ENCODE data around the gene SLC5A6.

GRCh38 chr2:27218614-27219013 lies 6.5 kb upstream of the SLC5A6 start:
- TF ChIP-seq POLR2A (IDR thresholded peaks at IDR 0.05), result no peak
- TF ChIP-seq CTCF (IDR thresholded peaks at IDR 0.05), result no peak
